GM12801 (cell line): Measurements from ENCODE around the gene NHEJ1.

ENCODE experiments used
- CTCF ChIP-seq: IDR thresholded peaks from one replicate; pipeline ENCODE4 v1.5.1; 2011; ENCODE audit warnings: control low read depth; ENCODE audit not compliant: insufficient read length; ENCODE audit errors: extremely low read depth

Gene NHEJ1

GRCh38 chr2:219183151-219183772 lies 22.6 kb upstream of the NHEJ1 start:
- TF ChIP-seq CTCF, result no peak

GRCh38 chr2:219182331-219183150 lies 21.9 kb upstream of the NHEJ1 start:
- TF ChIP-seq CTCF, result no peak

GRCh38 chr2:219181531-219181930 lies 20.9 kb upstream of the NHEJ1 start:
- TF ChIP-seq CTCF, result no peak

- no peak for TF ChIP-seq CTCF
These were observed 20.3 kb upstream of the NHEJ1 start for GRCh38 chr2:219180961-219181360.

- no peak for TF ChIP-seq CTCF
These were observed 19.2 kb upstream of the NHEJ1 start for GRCh38 chr2:219179601-219180465.

- no peak for TF ChIP-seq CTCF
These were observed 18.0 kb upstream of the NHEJ1 start for GRCh38 chr2:219178377-219179175.
